GM12878 (cell line): ENCODE data around the gene ANKRD13A. TPM values are rescaled to one million over a fixed set of nuclear protein-coding genes. Genes with fewer than 3 reads are reported as not detected.

Experiments used
- ATAC-seq: fragments of 200-7000 bp; cut with Tn5 transposase; 3 replicates; pipeline ENCODE4 v1.9.1; 2020; ENCODE audit warnings: mild to moderate bottlenecking, moderate library complexity
- BruUV-seq: library from RNA; stranded (reverse); fragments of 400-500 nt; replicated peaks from 2 replicates; lab custom pipeline; 2021; lab: Mats Ljungman, UMichigan
- CTCF ChIA-PET: fragments of 300-600 bp; sonication (Branson Sonifier 250); formaldehyde crosslinking; extraction: SDS; loops from one replicate; lab custom pipeline; 2021; ENCODE audit warnings: inconsistent platforms; lab: Yijun Ruan, JAX
- POLR2A ChIA-PET: fragments of 350-600 bp; formaldehyde crosslinking; extraction: SDS; loops from one replicate; lab custom pipeline; 2021; ENCODE audit warnings: inconsistent platforms; lab: Charles Lee
- RAD21 ChIA-PET: fragments of 300-600 bp; sonication (Branson Sonifier 250); formaldehyde crosslinking; loops from one replicate; lab custom pipeline; 2023; ENCODE audit warnings: antibody characterized with exemption; ENCODE audit not compliant: unreplicated experiment; lab: Charles Lee
- SMC1A ChIA-PET: fragments of 300-600 bp; sonication (Branson Sonifier 250); formaldehyde crosslinking; loops from one replicate; lab custom pipeline; 2023; ENCODE audit not compliant: unreplicated experiment, uncharacterized antibody; lab: Charles Lee
- DNase-seq: peaks from one replicate; pipeline ENCODE4 v3.0.0-alpha.2; 2011; ENCODE audit warnings: low read depth, low spot score
- FAIRE-seq: peaks from 3 replicates; lab custom pipeline; 2011; peaks lifted over from hg19 to GRCh38; lab: Jason Lieb, UNC
- H2AFZ ChIP-seq: 2 replicates; pipeline ENCODE4 v1.6.0; 2011; ENCODE audit warnings: low read depth, low read length, control low read depth; ENCODE audit not compliant: control insufficient read depth
- H3K27ac ChIP-seq: 2 replicates; pipeline ENCODE4 v1.5.1; 2011; ENCODE audit warnings: control low read depth; ENCODE audit not compliant: control insufficient read depth, insufficient read depth
- H3K27me3 ChIP-seq, 2 experiments: replicated peaks in 1 of 2; 2 replicates each; pipeline versions ENCODE4 v1.6.0 to v1.6.1; 2011; ENCODE audit warnings: low read length in 1 of 2; ENCODE audit not compliant: control insufficient read depth in 2 of 2, insufficient read depth in 2 of 2
- H3K36me3 ChIP-seq, 2 experiments: 2 replicates each; pipeline ENCODE4 v1.5.1; 2011; ENCODE audit warnings: low read length in 1 of 2; ENCODE audit not compliant: control insufficient read depth in 2 of 2, insufficient read depth in 2 of 2
- H3K4me1 ChIP-seq: 2 replicates; pipeline ENCODE4 v1.6.1; 2011; ENCODE audit warnings: mild to moderate bottlenecking, low read length, moderate library complexity, mixed read lengths; ENCODE audit not compliant: control insufficient read depth, insufficient read depth
- H3K4me2 ChIP-seq: 2 replicates; pipeline ENCODE4 v1.6.0; 2011; ENCODE audit warnings: control low read depth; ENCODE audit not compliant: control insufficient read depth, insufficient read depth
- H3K4me3 ChIP-seq: fragments of 200-600 bp; sonication (generic); 2 replicates; pipeline ENCODE4 v1.5.1; 2016
- H3K79me2 ChIP-seq: 2 replicates; pipeline ENCODE4 v1.6.0; 2011; ENCODE audit warnings: low read length; ENCODE audit not compliant: control insufficient read depth, insufficient read depth
- H3K9ac ChIP-seq: 2 replicates; pipeline ENCODE4 v1.8.0; 2011; ENCODE audit warnings: low read length, control low read depth, mixed read lengths; ENCODE audit not compliant: control insufficient read depth, insufficient read depth
- H3K9me3 ChIP-seq: replicated peaks from 3 replicates; pipeline ENCODE4 v1.5.1; 2011; ENCODE audit warnings: mild to moderate bottlenecking, low read length; ENCODE audit not compliant: control insufficient read depth, insufficient read depth
- H4K20me1 ChIP-seq: 2 replicates; pipeline ENCODE4 v1.6.0; 2011; ENCODE audit not compliant: control insufficient read depth, insufficient read depth
- CREB1 ChIP-seq: IDR thresholded peaks from 2 replicates; pipeline ENCODE4 v1.6.1; 2012; ENCODE audit warnings: low read depth, mild to moderate bottlenecking, inconsistent platforms
- ELK1 ChIP-seq: IDR thresholded peaks from 2 replicates; pipeline ENCODE4 v1.6.1; 2012; ENCODE audit warnings: low read depth, low read length, improper control_type of control experiment
- IKZF1 ChIP-seq: fragments of 450-650 bp; conservative IDR thresholded peaks from 2 replicates; pipeline ENCODE4 v1.6.1; 2017; ENCODE audit warnings: antibody characterized with exemption, mild to moderate bottlenecking
- MEF2A ChIP-seq: IDR thresholded peaks from 2 replicates; pipeline ENCODE4 v1.6.1; 2011; ENCODE audit warnings: low read depth, mild to moderate bottlenecking, low read length, moderate library complexity; ENCODE audit not compliant: insufficient read depth
- MYC ChIP-seq: IDR thresholded peaks from 2 replicates; pipeline ENCODE4 v1.6.1; 2011; ENCODE audit warnings: mild to moderate bottlenecking, low read length, moderate library complexity, inconsistent platforms; ENCODE audit not compliant: insufficient read depth, insufficient replicate concordance, insufficient read length, severe bottlenecking
- SIN3A ChIP-seq: IDR thresholded peaks from 2 replicates; pipeline ENCODE4 v1.6.1; 2012; ENCODE audit warnings: low read depth, low read length, improper control_type of control experiment
- SMAD5 ChIP-seq: IDR thresholded peaks from 2 replicates; pipeline ENCODE4 v1.6.1; 2016; ENCODE audit warnings: antibody characterized with exemption, low read depth
- SPI1 ChIP-seq: IDR thresholded peaks from 2 replicates; pipeline ENCODE4 v1.6.1; 2011; ENCODE audit warnings: low read depth, mild to moderate bottlenecking, low read length, moderate library complexity, borderline replicate concordance; ENCODE audit not compliant: insufficient read depth
- whole genome bisulfite sequencing: methylation state at CpG from one replicate; pipeline ENCODE4 v1.1.6; 2016; ENCODE audit warnings: low lambda C conversion rate; ENCODE audit not compliant: insufficient replicate concordance, insufficient coverage; ENCODE audit errors: missing lambda C conversion rate; 5-methylcytosine and 5-hydroxymethylcytosine counted together
- in situ Hi-C: fragments of 300-500 bp; cut with MboI; formaldehyde crosslinking; loops from 9 replicates; pipeline ENCODE4 v1.14.3; 2018; ENCODE audit warnings: mixed read lengths
- intact Hi-C: fragments of 100-400 bp; cut with micrococcal nuclease; formaldehyde crosslinking; loops from one replicate; pipeline ENCODE4 v1.14.2; 2022; ENCODE audit not compliant: unreplicated experiment
- polyA plus RNA-seq, 11 experiments: library from polyadenylated mRNA; depleted of rRNA in 4 of 11; unstranded in 6 of 11; stranded (reverse) in 5 of 11; fragments of >200 nt; fragmentation: Nextera tagmentation in 4 of 11; fragmentation: Illumina TruSeq in 1 of 11; extraction: Ambion mirVana in 4 of 11; extraction: Trizol in 1 of 11; gene quantifications; 1 replicate in 1 of 11; 2 replicates in 10 of 11; pipeline versions ENCODE4 v1.2.1 to v1.2.3, GENCODE V29; 2011 to 2016; ENCODE audit warnings: inconsistent platforms in 2 of 11, missing spikeins in 2 of 11, low read depth in 1 of 11
- total RNA-seq, 4 experiments: library from RNA; depleted of rRNA in 3 of 4; stranded (reverse); fragments of >200 nt in 3 of 4; fragmentation: Illumina TruSeq in 1 of 4; extraction: Trizol in 1 of 4; gene quantifications; 2 replicates each; pipeline versions ENCODE4 v1.2.1 to v1.2.3, GENCODE V29; 2013 to 2021

Gene ANKRD13A
- total and polyA plus RNA-seq, 10 of the 15 experiments (the other 5 are each of a cell fraction or from before 2014, with no cell fraction given) = 10.2 to 93.4 (median 76.5) TPM

GRCh38 chr12:109967383-109968031 lies 31.7 kb upstream of the ANKRD13A start:
- FAIRE-seq = no peak
- H3K9me3 ChIP-seq = no peaks in the 10 kb centered on the region
- no peak for DNase-seq
- H3K4me2 ChIP-seq = no peak overlapping the region
- intact Hi-C loops = no loop called here
- no peaks in the 10 kb centered on the region for H3K79me2 ChIP-seq
- in situ Hi-C loops = no loop called here
- no TSS peak for BruUV-seq
- POLR2A ChIA-PET = no interaction called here
- CTCF ChIA-PET = interaction anchor here (1.0 to 1.7 kb wide), 5 partner anchors 9 to 122 kb away, joined by 3 to 4 read pairs (median 3); no protein-coding TSS in a partner anchor
- RAD21 ChIA-PET = interaction anchor here (0.5 to 1.5 kb wide), 3 partner anchors 26 to 133 kb away, joined by 3 to 11 read pairs (median 3); partner anchors contain the start of gene ANKRD13A
- no peak overlapping the region for H3K4me3 ChIP-seq
- SMC1A ChIA-PET = interaction anchor here (0.8 to 1.4 kb wide), 4 partner anchors 23 to 43 kb away, joined by 3 to 6 read pairs (median 4); no protein-coding TSS in a partner anchor
- ATAC-seq = peak; percentile 54
- H3K4me1 ChIP-seq = peaks cover 10% of the 10 kb centered on the region
- H3K9ac ChIP-seq = no peak overlapping the region
- TF ChIP-seq IKZF1 = no peak
- TF ChIP-seq SPI1 = no peak
- no peak for TF ChIP-seq ELK1
- no peak for TF ChIP-seq SMAD5
- TF ChIP-seq MEF2A = no peak
- no peak for TF ChIP-seq CREB1
- no peak for TF ChIP-seq MYC
- TF ChIP-seq SIN3A = no peak
- H3K27ac ChIP-seq = no peak overlapping the region; the same call in 1 of the 2 replicates
- H3K36me3 ChIP-seq = peaks cover 9 to 27% of the 10 kb centered on the region in 2 experiments
- WGBS = 74% methylated on average over 8 of the region's 8 CpGs
- no peaks in the 10 kb centered on the region for H3K27me3 ChIP-seq
- no peaks in the 10 kb centered on the region for H4K20me1 ChIP-seq
- no peak overlapping the region for H2AFZ ChIP-seq
